Measurements from ENCODE around the gene ACOX3. TPM values are rescaled to one million over a fixed set of nuclear protein-coding genes. Genes with fewer than 3 reads are reported as not detected.

ACOX3 gene
- total RNA-seq, 4 donors from 2014 or later = 19.0 to 32.9 (median 22.1) TPM

- Histone ChIP-seq H3K27ac (no peak overlapping the region), H3K9me3 (no peaks in the 10 kb centered on the region), H3K36me3 (peaks cover 0 to 19% of the 10 kb centered on the region in 2 donors), H3K4me1 (no peaks in the 10 kb centered on the region), H3K4me3 (no peak overlapping the region), H3K27me3 (no peaks in the 10 kb centered on the region)
- intact Hi-C loops (cut with DNase I; ENCODE audit: low total_unique reads) = no loop called here
- DNase-seq (no peak), ATAC-seq (no peak)
- in situ Hi-C loops (cut with MboI; ENCODE audit: low sequenced_read_pairs in 4 of 4) = no loop called here
- TF ChIP-seq CTCF (IDR thresholded peaks at IDR 0.05 in 4 of 5, conservative IDR thresholded peaks at IDR 0.05 in 1 of 5) = no peak
- TF ChIP-seq POLR2A (IDR thresholded peaks at IDR 0.05) = no peak
Measured at GRCh38 chr4:8475751-8476575, 35.4 kb upstream of the ACOX3 start.

GRCh38 chr4:8474856-8475255, 34.3 kb upstream of the ACOX3 start:
- in situ Hi-C loops (cut with MboI; ENCODE audit: low sequenced_read_pairs in 4 of 4) (no loop called here), intact Hi-C loops (cut with DNase I; ENCODE audit: low total_unique reads) (no loop called here)

GRCh38 chr4:8473920-8474590, 33.5 kb upstream of the ACOX3 start:
- DNase-seq (no peak), ATAC-seq (no peak)
- Histone ChIP-seq H3K27me3 (no peaks in the 10 kb centered on the region), H3K4me3 (no peak overlapping the region), H3K9me3 (no peaks in the 10 kb centered on the region), H3K36me3 (peaks cover 0 to 30% of the 10 kb centered on the region in 2 donors), H3K27ac (no peak overlapping the region), H3K4me1 (no peaks in the 10 kb centered on the region)
- in situ Hi-C loops (cut with MboI; ENCODE audit: low sequenced_read_pairs in 4 of 4) = no loop called here
- intact Hi-C loops (cut with DNase I; ENCODE audit: low total_unique reads) = no loop called here
- no peak for TF ChIP-seq POLR2A (IDR thresholded peaks at IDR 0.05)
- TF ChIP-seq CTCF (IDR thresholded peaks at IDR 0.05 in 4 of 5, conservative IDR thresholded peaks at IDR 0.05 in 1 of 5) = no peak

More at GRCh38 chr4:8474856-8475255, 34.3 kb upstream of the ACOX3 start:
- no peak for DNase-seq
- H3K27ac ChIP-seq = no peak overlapping the region
- no peaks in the 10 kb centered on the region for H3K27me3 ChIP-seq
- H3K9me3 ChIP-seq = no peaks in the 10 kb centered on the region
- H3K4me3 ChIP-seq = no peak overlapping the region
- ATAC-seq = no peak
- peaks cover 0 to 22% of the 10 kb centered on the region in 2 donors for H3K36me3 ChIP-seq
- TF ChIP-seq POLR2A (IDR thresholded peaks at IDR 0.05) (no peak), CTCF (IDR thresholded peaks at IDR 0.05 in 4 of 5, conservative IDR thresholded peaks at IDR 0.05 in 1 of 5) (no peak)
- H3K4me1 ChIP-seq = no peaks in the 10 kb centered on the region

DNA sequence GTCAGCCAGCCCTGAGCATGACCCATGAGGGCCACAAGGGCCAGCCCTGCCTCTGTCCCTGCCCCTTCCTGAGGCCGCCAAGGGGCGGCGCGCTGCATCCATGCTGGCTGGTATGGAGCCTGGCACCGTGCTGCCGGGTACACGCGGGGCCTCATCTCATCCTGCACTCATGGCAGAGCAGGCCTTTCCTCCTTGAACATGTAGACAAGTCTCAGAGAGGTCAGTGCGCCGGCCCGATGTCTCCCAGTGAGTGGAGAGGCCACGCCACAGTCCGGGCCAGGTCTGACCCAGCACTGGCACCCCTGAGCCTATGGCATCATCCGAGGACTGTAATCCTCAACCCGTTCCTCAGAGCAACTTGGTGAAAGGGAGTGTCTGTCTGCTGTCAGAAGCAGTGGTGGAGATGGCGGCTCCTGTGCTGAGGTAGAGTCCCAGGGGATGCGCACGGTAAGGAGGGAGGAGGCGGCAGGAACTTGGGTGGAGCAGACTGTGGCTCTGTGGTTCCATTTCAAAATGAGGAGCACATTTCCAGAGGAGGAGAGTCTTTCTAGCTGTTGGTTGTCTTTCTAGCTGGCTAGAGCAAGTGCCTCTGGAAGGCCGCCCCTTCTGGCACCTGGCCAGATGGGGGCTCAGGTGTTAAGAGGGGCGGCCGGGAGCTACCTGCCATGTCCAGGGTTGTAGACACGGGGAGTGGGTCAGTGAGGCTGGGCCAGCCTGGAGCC, 32.8 kb upstream of the ACOX3 start:
- TF ChIP-seq POLR2A (IDR thresholded peaks at IDR 0.05) = no peak
- H3K9me3 ChIP-seq = no peaks in the 10 kb centered on the region
- intact Hi-C loops (cut with DNase I; ENCODE audit: low total_unique reads) (no loop called here), in situ Hi-C loops (cut with MboI; ENCODE audit: low sequenced_read_pairs in 4 of 4) (no loop called here)
- DNase-seq = no peak
- no peak overlapping the region for H3K27ac ChIP-seq
- no peaks in the 10 kb centered on the region for H3K27me3 ChIP-seq
- no peaks in the 10 kb centered on the region for H3K4me1 ChIP-seq
- H3K4me3 ChIP-seq = no peak overlapping the region
- ATAC-seq = no peak
- H3K36me3 ChIP-seq = peaks cover 0 to 35% of the 10 kb centered on the region in 2 donors
